HCT116 (cell line): ENCODE data around the gene NSUN2. TPM values are rescaled to one million over a fixed set of nuclear protein-coding genes. Genes with fewer than 3 reads are reported as not detected.

Experiments used
- ATAC-seq: fragments of 200-7000 bp; cut with Tn5 transposase; 2 replicates; pipeline ENCODE4 v1.9.1; 2020; ENCODE audit warnings: mild to moderate bottlenecking, moderate library complexity
- BruUV-seq: library from RNA; stranded (reverse); fragments of 400-500 nt; replicated peaks from 2 replicates; lab custom pipeline; 2021; lab: Mats Ljungman, UMichigan
- CTCF ChIA-PET: fragments of 300-600 bp; sonication (Branson Sonifier 250); formaldehyde crosslinking; loops from one replicate; lab custom pipeline; 2021; ENCODE audit warnings: antibody characterized with exemption; lab: Charles Lee
- POLR2A ChIA-PET: fragments of 300-600, 350-600 bp; sonication (Branson Sonifier 250); formaldehyde crosslinking; loops from one replicate; lab custom pipeline; 2021; ENCODE audit warnings: antibody characterized with exemption; lab: Charles Lee
- RAD21 ChIA-PET, 2 experiments: fragments of 300-600 bp; sonication (Branson Sonifier 250); formaldehyde crosslinking; loops; one replicate each; lab custom pipeline; 2023; ENCODE audit warnings: low total read pairs in 2 of 2; ENCODE audit not compliant: uncharacterized antibody in 2 of 2, unreplicated experiment in 2 of 2, low non-redundant PET in 1 of 2; lab: Charles Lee
- DNase-seq: peaks from one replicate; pipeline ENCODE4 v3.0.0-alpha.2; 2010; ENCODE audit warnings: low read depth, low spot score
- H2AFZ ChIP-seq: fragments of 200-600 bp; shearing (Covaris generic), sonication (generic); 2 replicates; pipeline ENCODE4 v1.6.1; 2017; ENCODE audit warnings: low read depth, mixed run types, mixed read lengths, antibody characterized with exemption, low read length; ENCODE audit not compliant: poor library complexity, severe bottlenecking
- H3K27ac ChIP-seq: 2 replicates; pipeline ENCODE4 v1.5.1; 2012; ENCODE audit warnings: low read depth, low read length
- H3K27me3 ChIP-seq: fragments of 200-600 bp; sonication (generic); 2 replicates; pipeline ENCODE4 v1.6.1; 2016; ENCODE audit warnings: mixed run types, low read length, mixed read lengths; ENCODE audit not compliant: insufficient read depth
- H3K36me3 ChIP-seq, 2 experiments: fragments of 200-500 bp in 1 of 2; fragments of 200-600 bp in 1 of 2; sonication (Bioruptor generic) in 1 of 2; sonication (generic) in 1 of 2; 2 replicates each; pipeline versions ENCODE4 v1.5.1 to v1.6.1; 2014 to 2016; ENCODE audit warnings: low read length in 2 of 2, inconsistent platforms in 1 of 2, mixed read lengths in 1 of 2, mixed run types in 1 of 2; ENCODE audit not compliant: insufficient read depth in 2 of 2, control insufficient read depth in 1 of 2
- H3K4me1 ChIP-seq, 2 experiments: fragments of 200-600 bp in 1 of 2; sonication (generic) in 1 of 2; 2 replicates each; pipeline versions ENCODE4 v1.5.1 to v1.6.1; 2012 to 2017; ENCODE audit warnings: low read length in 2 of 2, inconsistent platforms in 1 of 2, mild to moderate bottlenecking in 1 of 2, mixed read lengths in 1 of 2, mixed run types in 1 of 2, moderate library complexity in 1 of 2; ENCODE audit not compliant: insufficient read depth in 2 of 2, control insufficient read depth in 1 of 2
- H3K4me2 ChIP-seq: fragments of 200-600 bp; sonication (generic); 2 replicates; pipeline ENCODE4 v1.6.1; 2017; ENCODE audit warnings: mixed run types, low read length, mixed read lengths
- H3K4me3 ChIP-seq, 2 experiments: fragments of 200-600 bp in 1 of 2; sonication (generic) in 1 of 2; replicated peaks in 1 of 2; 2 replicates each; pipeline ENCODE4 v1.5.1; 2011 to 2016; ENCODE audit warnings: low read length in 2 of 2, control low read depth in 1 of 2, low read depth in 1 of 2, mild to moderate bottlenecking in 1 of 2, mixed read lengths in 1 of 2, mixed run types in 1 of 2
- H3K79me2 ChIP-seq: fragments of 200-600 bp; sonication (generic); 2 replicates; pipeline ENCODE4 v1.6.1; 2017; ENCODE audit warnings: mild to moderate bottlenecking, mixed run types, low read length, moderate library complexity, mixed read lengths; ENCODE audit not compliant: insufficient read depth
- H3K9ac ChIP-seq: fragments of 200-600 bp; sonication (generic); 2 replicates; pipeline ENCODE4 v1.6.1; 2016; ENCODE audit warnings: low read length, mixed read lengths
- H3K9me2 ChIP-seq: fragments of 200-600 bp; sonication (generic), shearing (Covaris generic); 2 replicates; pipeline ENCODE4 v1.6.1; 2017; ENCODE audit warnings: mixed run types, mild to moderate bottlenecking, moderate library complexity; ENCODE audit not compliant: insufficient read depth
- H3K9me3 ChIP-seq, 2 experiments: fragments of 200-500 bp in 1 of 2; fragments of 200-600 bp in 1 of 2; sonication (Bioruptor generic) in 1 of 2; sonication (generic) in 1 of 2; 2 replicates each; pipeline ENCODE4 v1.6.1; 2014 to 2017; ENCODE audit warnings: low read length in 2 of 2, mixed read lengths in 2 of 2, inconsistent platforms in 1 of 2, low read depth in 1 of 2, mild to moderate bottlenecking in 1 of 2, mixed run types in 1 of 2, moderate library complexity in 1 of 2; ENCODE audit not compliant: control insufficient read depth in 1 of 2, insufficient read depth in 1 of 2
- H4K20me1 ChIP-seq: fragments of 200-600 bp; sonication (generic), shearing (Covaris generic); 2 replicates; pipeline ENCODE4 v1.6.1; 2017; ENCODE audit warnings: mixed run types, mild to moderate bottlenecking, moderate library complexity; ENCODE audit not compliant: insufficient read depth
- ATF3 ChIP-seq: IDR thresholded peaks from 2 replicates; pipeline ENCODE4 v1.6.1; 2012
- CBX3 ChIP-seq: IDR thresholded peaks from 2 replicates; pipeline ENCODE4 v1.6.1; 2012; ENCODE audit warnings: low read depth
- CEBPB ChIP-seq: IDR thresholded peaks from 2 replicates; pipeline ENCODE4 v1.6.1; 2012; ENCODE audit warnings: low read depth
- EZH2 ChIP-seq: fragments of 200-600 bp; sonication (generic); IDR thresholded peaks from 2 replicates; pipeline ENCODE4 v1.6.1; 2017; ENCODE audit warnings: antibody characterized with exemption, mixed run types
- EZH2phosphoT487 ChIP-seq: fragments of 200-600 bp; IDR thresholded peaks from 2 replicates; pipeline ENCODE4 v1.6.1; 2018; ENCODE audit warnings: antibody characterized with exemption, borderline replicate concordance
- FOSL1 ChIP-seq: IDR thresholded peaks from 2 replicates; pipeline ENCODE4 v1.6.1; 2012; ENCODE audit warnings: low read depth
- JUND ChIP-seq: IDR thresholded peaks from 2 replicates; pipeline ENCODE4 v1.6.1; 2012
- POLR2A ChIP-seq: IDR thresholded peaks from 2 replicates; pipeline ENCODE4 v1.7.0; 2011; ENCODE audit warnings: borderline replicate concordance; ENCODE audit not compliant: insufficient read depth, insufficient read length; ENCODE audit errors: extremely low read depth
- POLR2AphosphoS5 ChIP-seq: IDR thresholded peaks from 2 replicates; pipeline ENCODE4 v1.6.1; 2011; ENCODE audit warnings: mild to moderate bottlenecking, low read depth, low read length, moderate library complexity
- RAD21 ChIP-seq: IDR thresholded peaks from 2 replicates; pipeline ENCODE4 v1.6.1; 2012; ENCODE audit warnings: low read depth, mild to moderate bottlenecking
- SIN3A ChIP-seq: IDR thresholded peaks from 2 replicates; pipeline ENCODE4 v1.6.1; 2012; ENCODE audit warnings: low read depth
- SP1 ChIP-seq: IDR thresholded peaks from 2 replicates; pipeline ENCODE4 v1.6.1; 2012; ENCODE audit warnings: low read depth
- TCF7L2 ChIP-seq: IDR thresholded peaks from 2 replicates; pipeline ENCODE4 v1.7.0; 2011; ENCODE audit warnings: borderline replicate concordance, inconsistent platforms; ENCODE audit not compliant: insufficient read depth, insufficient read length; ENCODE audit errors: extremely low read depth
- YY1 ChIP-seq: IDR thresholded peaks from 2 replicates; pipeline ENCODE4 v1.6.1; 2011; ENCODE audit warnings: low read length, low read depth, moderate library complexity, mild to moderate bottlenecking; ENCODE audit not compliant: insufficient replicate concordance; ENCODE audit errors: extremely low read depth
- ZBTB33 ChIP-seq: IDR thresholded peaks from 2 replicates; pipeline ENCODE4 v1.6.1; 2011; ENCODE audit warnings: mild to moderate bottlenecking, low read length, moderate library complexity; ENCODE audit not compliant: insufficient replicate concordance; ENCODE audit errors: extremely low read depth
- ZFX ChIP-seq: fragments of 450-650 bp; IDR thresholded peaks from 2 replicates; pipeline ENCODE4 v1.6.1; 2017
- ZNF274 ChIP-seq: fragments of 200-500 bp; sonication (Bioruptor generic); IDR thresholded peaks from 2 replicates; pipeline ENCODE4 v1.6.1; 2014; ENCODE audit warnings: mild to moderate bottlenecking, low read depth, low read length, inconsistent platforms
- intact Hi-C: fragments of 100-400 bp; cut with micrococcal nuclease; formaldehyde crosslinking; loops from 2 replicates; pipeline ENCODE4 v1.10.0; 2022
- total RNA-seq: library from RNA; stranded (reverse); gene quantifications from one replicate; pipeline ENCODE4 v1.2.1, GENCODE V29; 2021; ENCODE audit not compliant: unreplicated experiment

Gene NSUN2
- total RNA-seq, 1 experiment from 2014 or later = 101 TPM

GRCh38 chr5:6601816-6602215, 31.0 kb downstream of the NSUN2 start:
- H3K9me2 ChIP-seq = no peaks in the 10 kb centered on the region
- no peak overlapping the region for H3K4me3 ChIP-seq
- no peaks in the 10 kb centered on the region for H3K9me3 ChIP-seq
- ChIA-PET CTCF (no interaction called here), POLR2A (no interaction called here), RAD21 (no interaction called here)
- no peak overlapping the region for H2AFZ ChIP-seq
- BruUV-seq = no TSS peak
- H3K36me3 ChIP-seq = peaks cover 68 to 73% of the 10 kb centered on the region in 2 experiments
- H3K9ac ChIP-seq = no peak overlapping the region
- intact Hi-C loops = no loop called here
- no peaks in the 10 kb centered on the region for H3K27me3 ChIP-seq
- TF ChIP-seq POLR2A (no peak), ZFX (no peak), CEBPB (no peak), RAD21 (no peak), ATF3 (no peak), EZH2phosphoT487 (no peak), CBX3 (no peak), EZH2 (no peak), ZBTB33 (no peak), ZNF274 (no peak), TCF7L2 (no peak), JUND (no peak), YY1 (no peak), SP1 (no peak), POLR2AphosphoS5 (no peak), FOSL1 (no peak), SIN3A (no peak)
- ATAC-seq = no peak
- no peaks in the 10 kb centered on the region for H3K4me1 ChIP-seq
- peaks cover 26% of the 10 kb centered on the region for H3K79me2 ChIP-seq
- H4K20me1 ChIP-seq = peaks cover 8% of the 10 kb centered on the region; the same call in 1 of the 2 replicates
- H3K4me2 ChIP-seq = no peak overlapping the region
- DNase-seq = no peak
- H3K27ac ChIP-seq = no peak overlapping the region
